GM23248 (cell line): ENCODE data around the gene DDX60.

Source experiments
- EZH2 ChIP-seq: fragments of 200-600 bp; sonication (generic); IDR thresholded peaks from 2 replicates; pipeline ENCODE4 v1.6.1; 2018; ENCODE audit warnings: antibody characterized with exemption, mild to moderate bottlenecking; ENCODE audit not compliant: insufficient read depth, poor library complexity, severe bottlenecking
- EZH2phosphoT487 ChIP-seq: fragments of 200-600 bp; sonication (generic); IDR thresholded peaks from 2 replicates; pipeline ENCODE4 v1.6.1; 2018; ENCODE audit warnings: antibody characterized with exemption, moderate library complexity, mild to moderate bottlenecking, low read depth; ENCODE audit not compliant: insufficient read depth

GRCh38 chr4:168361365-168362024 is 42.9 kb upstream of the DDX60 start:
- TF ChIP-seq EZH2phosphoT487 = no peak
- TF ChIP-seq EZH2 = no peak
